LNCaP clone FGC (cell line): Measurements from ENCODE around the gene TMEM250.
A peak's percentile ranks its signal among the peaks of the same experiment; 100 is the strongest.

Experiments used
- DNase-seq: peaks from one replicate; pipeline ENCODE4 v3.0.0-alpha.2; 2011; ENCODE audit warnings: low read depth
- H3K4me3 ChIP-seq: 2 replicates; pipeline ENCODE4 v1.5.1; 2011; ENCODE audit warnings: mild to moderate bottlenecking, low read depth, low read length, control low read depth
- CTCF ChIP-seq: IDR thresholded peaks from 2 replicates; pipeline ENCODE4 v1.5.1; 2012; ENCODE audit warnings: mild to moderate bottlenecking; ENCODE audit not compliant: control insufficient read depth, insufficient read depth; ENCODE audit errors: extremely low read depth

Gene TMEM250

GRCh38 chr9:136121801-136122200 is 3.1 kb upstream of the TMEM250 start:
- no peak for TF ChIP-seq CTCF
- no peak for DNase-seq
- no peak overlapping the region for H3K4me3 ChIP-seq

- DNase-seq = no peak
- no peak for TF ChIP-seq CTCF
- no peak overlapping the region for H3K4me3 ChIP-seq
These were observed 1.8 kb upstream of the TMEM250 start for GRCh38 chr9:136120438-136120844.

- TF ChIP-seq CTCF = no peak
- H3K4me3 ChIP-seq = peak overlapping the region; percentile 64
- DNase-seq = no peak
These were observed 1.3 kb upstream of the TMEM250 start for GRCh38 chr9:136119883-136120393.

DNA sequence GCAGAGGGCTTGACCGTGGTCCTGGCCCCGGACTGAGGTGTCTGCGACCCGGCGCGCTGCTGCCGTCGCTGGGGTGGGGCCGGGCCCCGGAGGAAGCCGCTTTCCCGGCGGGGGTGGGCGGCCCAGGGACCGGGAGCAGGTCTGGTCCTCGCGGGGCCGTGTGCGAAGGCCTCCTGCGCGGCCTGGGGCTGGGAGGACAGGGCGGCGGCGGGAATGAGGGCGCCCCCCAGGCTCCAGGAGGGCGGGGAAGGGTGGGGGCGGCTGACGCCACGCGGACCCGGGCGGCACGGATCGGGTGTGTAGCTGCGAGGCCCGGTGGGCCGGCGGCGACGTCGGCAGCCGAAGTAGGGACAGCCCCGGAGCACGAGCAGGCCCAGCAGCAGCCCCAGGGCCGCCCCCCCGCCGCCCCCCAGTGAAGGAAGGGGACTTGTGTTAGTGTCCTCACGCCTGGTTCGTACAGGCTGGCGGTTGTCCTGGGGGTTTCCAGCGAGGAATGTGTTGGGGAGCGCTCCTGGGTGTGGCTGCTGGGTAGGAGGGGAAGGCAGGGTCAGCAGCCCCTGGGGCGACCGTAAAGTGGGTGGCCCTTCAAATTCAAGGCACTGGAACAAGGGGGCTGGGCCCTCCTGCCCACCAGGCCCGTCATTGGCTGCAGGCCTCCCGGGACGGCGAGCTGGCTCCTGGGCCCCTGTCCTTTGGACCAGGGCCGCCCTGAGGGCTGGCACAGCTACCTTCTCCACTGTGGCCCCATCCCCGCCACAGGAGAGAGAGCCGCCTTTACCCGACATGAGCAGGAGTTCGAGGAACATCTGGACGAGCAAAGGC is 597 bp upstream of the TMEM250 start:
- H3K4me3 ChIP-seq = peak overlapping the region; percentile 64
- TF ChIP-seq CTCF = no peak
- no peak for DNase-seq

DNA sequence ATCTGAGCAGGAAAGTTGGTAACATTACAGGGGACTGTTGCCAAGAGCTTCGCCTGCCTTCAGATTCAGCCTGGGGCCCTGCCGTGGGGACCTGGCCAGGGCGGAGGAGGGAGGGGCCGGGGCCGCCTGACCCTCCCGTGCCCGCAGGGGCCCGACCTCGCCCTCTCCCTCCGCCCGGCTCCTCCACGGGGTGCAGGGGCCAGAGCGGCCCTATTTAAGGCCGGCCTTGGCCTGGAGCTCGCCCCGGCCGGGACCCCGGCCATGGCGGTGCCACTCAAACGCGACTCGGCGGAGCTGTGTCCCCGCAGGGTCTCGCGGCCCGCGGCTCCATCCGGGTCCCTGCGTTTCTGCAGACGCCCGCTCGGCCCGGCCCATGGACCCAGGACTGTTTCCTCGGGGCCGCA is 757 bp downstream of the TMEM250 start:
- peak overlapping the region; percentile 64 for H3K4me3 ChIP-seq
- no peak for TF ChIP-seq CTCF
- DNase-seq = no peak

GRCh38 chr9:136117291-136117915 is 1.3 kb downstream of the TMEM250 start:
- TF ChIP-seq CTCF = no peak
- no peak for DNase-seq
- peak overlapping the region; percentile 64 for H3K4me3 ChIP-seq
